ENCODE measurements around the gene ANKRA2. TPM values are rescaled to one million over a fixed set of nuclear protein-coding genes. Genes with fewer than 3 reads are reported as not detected.

ANKRA2 gene
- total and polyA plus RNA-seq, 2 donors (not counting 3 experiments of a cell fraction or from before 2014, with no cell fraction given) = 8.6 to 19.5 TPM

- dilution Hi-C loops (cut with MboI; ENCODE audit: extremely low pct_ligation_motif_present, low sequenced_read_pairs) (no loop called here), intact Hi-C loops (cut with micrococcal nuclease) (no loop called here)
- Histone ChIP-seq H3K9ac (replicated peaks; ENCODE audit: extremely low read depth, insufficient read depth, low read length) (no peak overlapping the region), H3K27me3 (ENCODE audit: control insufficient read depth in 2 of 2, insufficient read depth in 2 of 2, low read length in 2 of 2) (no peaks in the 10 kb centered on the region), H3K36me3 (ENCODE audit: control insufficient read depth in 2 of 2, extremely low read depth in 1 of 2, insufficient read depth in 2 of 2, low read length in 2 of 2) (no peaks in the 10 kb centered on the region), H3K4me2 (ENCODE audit: insufficient read depth, low read length) (no peak overlapping the region), H2AFZ (ENCODE audit: low read depth, low read length) (no peak overlapping the region), H3K79me2 (ENCODE audit: control insufficient read depth, insufficient read depth, low read length) (no peaks in the 10 kb centered on the region), H3K9me3 (replicated peaks; ENCODE audit: control insufficient read depth, insufficient read depth, low read length) (no peaks in the 10 kb centered on the region), H3K9me1 (replicated peaks; ENCODE audit: control insufficient read depth, extremely low read depth, insufficient read depth, low read length) (no peaks in the 10 kb centered on the region), H3K27ac (ENCODE audit: insufficient read depth, low read depth, low read length) (no peak overlapping the region), H3K4me3 (replicated peaks in 1 of 3; ENCODE audit: insufficient read depth in 1 of 3, low read depth in 1 of 3, low read length in 3 of 3) (no peak overlapping the region), H3K4me1 (ENCODE audit: control insufficient read depth, extremely low read depth, insufficient read depth, low read length) (peaks cover 13% of the 10 kb centered on the region), H4K20me1 (replicated peaks; ENCODE audit: control insufficient read depth, extremely low read depth, insufficient read depth, low read length) (no peaks in the 10 kb centered on the region)
- no peak for TF ChIP-seq FOS (IDR thresholded peaks at IDR 0.05; ENCODE audit: borderline replicate concordance, insufficient read depth, low read length)
- no peak for TF ChIP-seq POLR2A (IDR thresholded peaks at IDR 0.05; ENCODE audit: low read depth, low read length)
- no peak for TF ChIP-seq EZH2 (IDR thresholded peaks at IDR 0.05; ENCODE audit: borderline replicate concordance, low read depth, low read length, severe bottlenecking)
- no peak for TF ChIP-seq JUN (IDR thresholded peaks at IDR 0.05; ENCODE audit: borderline replicate concordance, insufficient read depth, insufficient read length, low read depth)
- FAIRE-seq (no peak), DNase-seq (ENCODE audit: low read depth, low spot score) (no peak)
- BruUV-seq (replicated peaks) = no TSS peak
- POLR2A ChIA-PET = no interaction called here
- CTCF ChIA-PET = interaction anchor here (1.2 to 10.3 kb wide), 3 partner anchors 11 to 206 kb away, joined by 3 to 232 read pairs (median 3); partner anchors contain the start of genes ANKRA2 and UTP15
Measured at GRCh38 chr5:73587923-73588322, 22.5 kb upstream of the ANKRA2 start.

- FAIRE-seq = no peak
- no peak overlapping the region for H3K4me3 ChIP-seq (replicated peaks in 1 of 3; ENCODE audit: insufficient read depth in 1 of 3, low read depth in 1 of 3, low read length in 3 of 3)
- no peak for DNase-seq (ENCODE audit: low read depth, low spot score)
- ChIA-PET CTCF (interaction anchor here (0.8 to 1.5 kb wide), 2 partner anchors 9 to 212 kb away, joined by 3 to 8 read pairs; no protein-coding TSS in a partner anchor), POLR2A (no interaction called here)
- H3K9me3 ChIP-seq (replicated peaks; ENCODE audit: control insufficient read depth, insufficient read depth, low read length) = no peaks in the 10 kb centered on the region
- H3K9me1 ChIP-seq (replicated peaks; ENCODE audit: control insufficient read depth, extremely low read depth, insufficient read depth, low read length) = no peaks in the 10 kb centered on the region
- no peak overlapping the region for H3K9ac ChIP-seq (replicated peaks; ENCODE audit: extremely low read depth, insufficient read depth, low read length)
- H2AFZ ChIP-seq (ENCODE audit: low read depth, low read length) = no peak overlapping the region
- TF ChIP-seq FOS (IDR thresholded peaks at IDR 0.05; ENCODE audit: borderline replicate concordance, insufficient read depth, low read length) (no peak), MAX (IDR thresholded peaks at IDR 0.05; ENCODE audit: insufficient read depth, insufficient read length) (no peak), POLR2A (IDR thresholded peaks at IDR 0.05; ENCODE audit: low read depth, low read length) (no peak), CTCF (IDR thresholded peaks at IDR 0.05; ENCODE audit: extremely low read depth in 1 of 2, insufficient read depth in 1 of 2, low read depth in 1 of 2, low read length in 2 of 2) (no peak), POLR2AphosphoS5 (IDR thresholded peaks at IDR 0.05; ENCODE audit: insufficient read depth, low read depth, low read length) (no peak), JUN (IDR thresholded peaks at IDR 0.05; ENCODE audit: borderline replicate concordance, insufficient read depth, insufficient read length, low read depth) (no peak), GATA2 (IDR thresholded peaks at IDR 0.05; ENCODE audit: insufficient read depth, insufficient read length, low read depth, low read length) (no peak), EZH2 (IDR thresholded peaks at IDR 0.05; ENCODE audit: borderline replicate concordance, low read depth, low read length, severe bottlenecking) (no peak), MYC (IDR thresholded peaks at IDR 0.05; ENCODE audit: low read depth, low read length) (no peak)
- intact Hi-C loops (cut with micrococcal nuclease) (no loop called here), dilution Hi-C loops (cut with MboI; ENCODE audit: extremely low pct_ligation_motif_present, low sequenced_read_pairs) (no loop called here)
- peaks cover 3 to 10% of the 10 kb centered on the region in 2 experiments for H3K36me3 ChIP-seq (ENCODE audit: control insufficient read depth in 2 of 2, extremely low read depth in 1 of 2, insufficient read depth in 2 of 2, low read length in 2 of 2)
- no peaks in the 10 kb centered on the region for H3K79me2 ChIP-seq (ENCODE audit: control insufficient read depth, insufficient read depth, low read length)
- no peaks in the 10 kb centered on the region for H3K27me3 ChIP-seq (ENCODE audit: control insufficient read depth in 2 of 2, insufficient read depth in 2 of 2, low read length in 2 of 2)
- no peaks in the 10 kb centered on the region for H3K4me1 ChIP-seq (ENCODE audit: control insufficient read depth, extremely low read depth, insufficient read depth, low read length)
- BruUV-seq (replicated peaks) = no TSS peak
- no peaks in the 10 kb centered on the region for H4K20me1 ChIP-seq (replicated peaks; ENCODE audit: control insufficient read depth, extremely low read depth, insufficient read depth, low read length)
- H3K27ac ChIP-seq (ENCODE audit: insufficient read depth, low read depth, low read length) = no peak overlapping the region
- no peak overlapping the region for H3K4me2 ChIP-seq (ENCODE audit: insufficient read depth, low read length)
Measured at GRCh38 chr5:73582285-73583145, 17.1 kb upstream of the ANKRA2 start.
